ENCODE results near the gene RYR2.

GRCh38 chr1:237270353-237270752 lies 228.4 kb downstream of the RYR2 start:
- TF ChIP-seq USF2 (CRISPR knock-in tag; IDR thresholded peaks at IDR 0.05): no peak
- TF ChIP-seq SMARCA5 (IDR thresholded peaks at IDR 0.05): no peak
- TF ChIP-seq ZNF124 (CRISPR knock-in tag; IDR thresholded peaks at IDR 0.05): no peak
- TF ChIP-seq ERF (CRISPR knock-in tag; IDR thresholded peaks at IDR 0.05): no peak
- TF ChIP-seq EZH2 (IDR thresholded peaks at IDR 0.05; ENCODE audit: borderline replicate concordance, low read depth, low read length): no peak
- TF ChIP-seq MEF2D (tag; conservative IDR thresholded peaks at IDR 0.05; ENCODE audit: low read depth): no peak
- TF ChIP-seq ZZZ3 (IDR thresholded peaks at IDR 0.05): no peak
- TF ChIP-seq PTBP1 (IDR thresholded peaks at IDR 0.05; ENCODE audit: low read depth, low read length): no peak
- TF ChIP-seq RBFOX2 (IDR thresholded peaks at IDR 0.05; ENCODE audit: low read depth, low read length): no peak
- no peak for TF ChIP-seq TAF9B (IDR thresholded peaks at IDR 0.05; ENCODE audit: partially characterized antibody)
